ENCODE data around the gene ENTHD1.

DNA sequence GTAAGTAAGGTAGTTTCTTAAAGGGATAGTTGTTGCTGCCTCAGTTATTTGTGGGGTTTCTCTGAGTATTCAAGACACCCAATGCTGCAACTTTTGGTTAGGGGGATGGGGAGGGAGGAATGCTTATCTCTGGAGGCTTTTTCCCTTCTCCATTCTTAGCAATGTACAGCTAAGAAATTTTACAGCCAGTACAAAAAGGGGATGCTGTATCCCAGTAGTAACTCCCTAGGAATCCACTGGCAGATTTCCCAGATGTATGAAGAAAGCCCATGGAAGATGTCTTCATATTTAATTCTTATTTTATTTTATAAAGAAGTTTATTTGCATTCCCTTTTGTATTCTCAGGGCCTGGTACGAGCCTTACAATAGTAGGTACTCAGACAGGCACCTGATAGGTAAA lies 154.8 kb downstream of the ENTHD1 start:
- TF ChIP-seq, protein P1, sequence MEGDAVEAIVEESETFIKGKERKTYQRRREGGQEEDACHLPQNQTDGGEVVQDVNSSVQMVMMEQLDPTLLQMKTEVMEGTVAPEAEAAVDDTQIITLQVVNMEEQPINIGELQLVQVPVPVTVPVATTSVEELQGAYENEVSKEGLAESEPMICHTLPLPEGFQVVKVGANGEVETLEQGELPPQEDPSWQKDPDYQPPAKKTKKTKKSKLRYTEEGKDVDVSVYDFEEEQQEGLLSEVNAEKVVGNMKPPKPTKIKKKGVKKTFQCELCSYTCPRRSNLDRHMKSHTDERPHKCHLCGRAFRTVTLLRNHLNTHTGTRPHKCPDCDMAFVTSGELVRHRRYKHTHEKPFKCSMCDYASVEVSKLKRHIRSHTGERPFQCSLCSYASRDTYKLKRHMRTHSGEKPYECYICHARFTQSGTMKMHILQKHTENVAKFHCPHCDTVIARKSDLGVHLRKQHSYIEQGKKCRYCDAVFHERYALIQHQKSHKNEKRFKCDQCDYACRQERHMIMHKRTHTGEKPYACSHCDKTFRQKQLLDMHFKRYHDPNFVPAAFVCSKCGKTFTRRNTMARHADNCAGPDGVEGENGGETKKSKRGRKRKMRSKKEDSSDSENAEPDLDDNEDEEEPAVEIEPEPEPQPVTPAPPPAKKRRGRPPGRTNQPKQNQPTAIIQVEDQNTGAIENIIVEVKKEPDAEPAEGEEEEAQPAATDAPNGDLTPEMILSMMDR (IDR thresholded peaks at IDR 0.05) = no peak
- TF ChIP-seq EZH2phosphoT487 (IDR thresholded peaks at IDR 0.05) = no peak

Data from neural progenitor cell (in vitro differentiated cells).